ENCODE measurements around the gene BICD2. TPM values are rescaled to one million over a fixed set of nuclear protein-coding genes. Genes with fewer than 3 reads are reported as not detected.
A peak's percentile ranks its signal among the peaks of the same experiment; 100 is the strongest.

BICD2 gene
- total and polyA plus RNA-seq, 5 experiments from 2014 or later = 5.9 to 29.1 (median 20.1) TPM

- Mint-ChIP-seq H3K9me3 (peaks cover 0 to 8% (median 0%) of the 10 kb centered on the region in 9 donors), H3K4me1 (peaks cover 29 to 68% (median 52%) of the 10 kb centered on the region in 4 donors), H3K36me3 (peaks cover 4 to 14% (median 4%) of the 10 kb centered on the region in 3 donors), H3K27ac (peak overlapping the region in 1 of 10 donors; percentile 83), H3K4me3 (no peak overlapping the region), H3K27me3 (no peaks in the 10 kb centered on the region)
- no peak for ATAC-seq
- no peak for DNase-seq
- POLR2A ChIA-PET = no interaction called here
Measured at GRCh38 chr9:92756792-92757191, 7.8 kb downstream of the BICD2 start.

- H3K27ac Mint-ChIP-seq = peak overlapping the region in 1 of 10 donors; percentile 72
- POLR2A ChIA-PET = no interaction called here
Measured at GRCh38 chr9:92754091-92754745, 10.4 kb downstream of the BICD2 start.

GRCh38 chr9:92752812-92753404 is 11.7 kb downstream of the BICD2 start:
- Mint-ChIP-seq H3K4me1 (peaks cover 21 to 71% (median 55%) of the 10 kb centered on the region in 4 donors), H3K27me3 (no peaks in the 10 kb centered on the region), H3K4me3 (peak overlapping the region in 7 of 10 donors; percentile 6 to 72 (median 35)), H3K9me3 (peaks cover 0 to 8% (median 0%) of the 10 kb centered on the region in 9 donors), H3K27ac (peak overlapping the region in 9 of 10 donors; percentile 5 to 81 (median 55)), H3K36me3 (peaks cover 4 to 14% (median 4%) of the 10 kb centered on the region in 3 donors)
- ATAC-seq (no peak), DNase-seq (no peak)
- POLR2A ChIA-PET = interaction anchor here (1.1 kb wide), 1 partner anchor 10 kb away, joined by 3 read pairs; no protein-coding TSS in a partner anchor

More at GRCh38 chr9:92754091-92754745, 10.4 kb downstream of the BICD2 start:
- peaks cover 20 to 67% (median 49%) of the 10 kb centered on the region in 4 donors for H3K4me1 Mint-ChIP-seq
- DNase-seq = no peak
- peaks cover 0 to 8% (median 0%) of the 10 kb centered on the region in 9 donors for H3K9me3 Mint-ChIP-seq
- peaks cover 4 to 14% (median 4%) of the 10 kb centered on the region in 3 donors for H3K36me3 Mint-ChIP-seq
- no peak overlapping the region for H3K4me3 Mint-ChIP-seq
- H3K27me3 Mint-ChIP-seq = no peaks in the 10 kb centered on the region
- no peak for ATAC-seq

- no peaks in the 10 kb centered on the region for H3K27me3 Mint-ChIP-seq
- peak overlapping the region in 2 of 10 donors; percentile 59 to 69 for H3K27ac Mint-ChIP-seq
- no peak overlapping the region for H3K4me3 Mint-ChIP-seq
- no peak for DNase-seq
- POLR2A ChIA-PET = no interaction called here
- H3K4me1 Mint-ChIP-seq = peaks cover 35 to 83% (median 75%) of the 10 kb centered on the region in 4 donors
- H3K9me3 Mint-ChIP-seq = peaks cover 0 to 5% (median 0%) of the 10 kb centered on the region in 9 donors
- no peak for ATAC-seq
- peaks cover 0 to 6% (median 4%) of the 10 kb centered on the region in 3 donors for H3K36me3 Mint-ChIP-seq
Measured at GRCh38 chr9:92749934-92750315, 14.7 kb downstream of the BICD2 start.

- peaks cover 0 to 5% (median 0%) of the 10 kb centered on the region in 9 donors for H3K9me3 Mint-ChIP-seq
- no peak for ATAC-seq
- POLR2A ChIA-PET = no interaction called here
- no peak overlapping the region for H3K4me3 Mint-ChIP-seq
- DNase-seq = no peak
- H3K4me1 Mint-ChIP-seq = peaks cover 35 to 83% (median 74%) of the 10 kb centered on the region in 4 donors
- H3K27ac Mint-ChIP-seq = peak overlapping the region in 2 of 10 donors; percentile 59 to 69
- no peaks in the 10 kb centered on the region for H3K27me3 Mint-ChIP-seq
- peaks cover 0 to 4% (median under 1%) of the 10 kb centered on the region in 3 donors for H3K36me3 Mint-ChIP-seq
Measured at GRCh38 chr9:92749071-92749933, 15.3 kb downstream of the BICD2 start.

- Mint-ChIP-seq H3K27me3 (no peaks in the 10 kb centered on the region), H3K36me3 (peaks cover 0 to 4% (median 2%) of the 10 kb centered on the region in 3 donors), H3K27ac (peak overlapping the region in 3 of 10 donors; percentile 18 to 48 (median 46)), H3K4me1 (peaks cover 42 to 86% (median 81%) of the 10 kb centered on the region in 4 donors), H3K4me3 (no peak overlapping the region), H3K9me3 (peaks cover 0 to 5% (median 0%) of the 10 kb centered on the region in 9 donors)
- DNase-seq (no peak), ATAC-seq (no peak)
- POLR2A ChIA-PET = interaction anchor here (0.5 kb wide), 1 partner anchor 104 kb away, joined by 4 read pairs; no protein-coding TSS in a partner anchor
Measured at GRCh38 chr9:92748233-92748497, 16.5 kb downstream of the BICD2 start.

- Mint-ChIP-seq H3K36me3 (peaks cover 0 to 4% (median 2%) of the 10 kb centered on the region in 3 donors), H3K27me3 (no peaks in the 10 kb centered on the region), H3K9me3 (peaks cover 0 to 5% (median 0%) of the 10 kb centered on the region in 9 donors), H3K27ac (peak overlapping the region in 7 of 10 donors; percentile 6 to 72 (median 23)), H3K4me3 (peak overlapping the region in 1 of 10 donors; percentile 20), H3K4me1 (peaks cover 38 to 86% (median 81%) of the 10 kb centered on the region in 4 donors)
- POLR2A ChIA-PET = interaction anchor here (0.5 kb wide), 1 partner anchor 105 kb away, joined by 4 read pairs; no protein-coding TSS in a partner anchor
- ATAC-seq = no peak
- peak in 1 of 10 donors; percentile 45 for DNase-seq
Measured at GRCh38 chr9:92747459-92748232, 17.0 kb downstream of the BICD2 start.

- DNase-seq (peak in 1 of 10 donors; percentile 42), ATAC-seq (no peak)
- Mint-ChIP-seq H3K27ac (peak overlapping the region in 5 of 10 donors; percentile 21 to 53 (median 38)), H3K27me3 (no peaks in the 10 kb centered on the region), H3K4me3 (peak overlapping the region in 1 of 10 donors; percentile 14), H3K4me1 (peaks cover 33 to 84% (median 78%) of the 10 kb centered on the region in 4 donors), H3K36me3 (peaks cover 0 to 2% (median 0%) of the 10 kb centered on the region in 3 donors), H3K9me3 (peaks cover 0 to under 1% (median 0%) of the 10 kb centered on the region in 9 donors)
- POLR2A ChIA-PET = no interaction called here
Measured at GRCh38 chr9:92746567-92747458, 17.8 kb downstream of the BICD2 start.

GRCh38 chr9:92745881-92746280 is 18.8 kb downstream of the BICD2 start:
- Mint-ChIP-seq H3K4me1 (peaks cover 35 to 84% (median 78%) of the 10 kb centered on the region in 4 donors), H3K9me3 (no peaks in the 10 kb centered on the region), H3K4me3 (peak overlapping the region in 1 of 10 donors; percentile 40), H3K27ac (peak overlapping the region in 5 of 10 donors; percentile 21 to 69 (median 53)), H3K27me3 (no peaks in the 10 kb centered on the region), H3K36me3 (peaks cover 0 to 2% (median 0%) of the 10 kb centered on the region in 3 donors)
- no peak for DNase-seq
- no peak for ATAC-seq
- POLR2A ChIA-PET = no interaction called here

- DNase-seq (no peak), ATAC-seq (no peak)
- Mint-ChIP-seq H3K4me1 (peaks cover 40 to 84% (median 80%) of the 10 kb centered on the region in 4 donors), H3K4me3 (no peak overlapping the region), H3K9me3 (no peaks in the 10 kb centered on the region), H3K27me3 (no peaks in the 10 kb centered on the region), H3K27ac (peak overlapping the region in 5 of 10 donors; percentile 12 to 69 (median 31)), H3K36me3 (peaks cover 0 to 2% (median 0%) of the 10 kb centered on the region in 3 donors)
- POLR2A ChIA-PET = no interaction called here
Measured at GRCh38 chr9:92745331-92745730, 19.3 kb downstream of the BICD2 start.

GRCh38 chr9:92740969-92741368 is 23.7 kb downstream of the BICD2 start:
- H3K27me3 Mint-ChIP-seq = no peaks in the 10 kb centered on the region
- peak overlapping the region in 8 of 10 donors; percentile 0 to 82 (median 12) for H3K27ac Mint-ChIP-seq
- H3K4me3 Mint-ChIP-seq = peak overlapping the region in 6 of 10 donors; percentile 2 to 64 (median 18)
- H3K4me1 Mint-ChIP-seq = peaks cover 54 to 93% (median 89%) of the 10 kb centered on the region in 4 donors
- no peaks in the 10 kb centered on the region for H3K9me3 Mint-ChIP-seq
- ATAC-seq (no peak), DNase-seq (peak in 1 of 10 donors; percentile 14)
- H3K36me3 Mint-ChIP-seq = peaks cover 0 to 2% (median 0%) of the 10 kb centered on the region in 3 donors
- POLR2A ChIA-PET = no interaction called here

Data from naive thymus-derived CD8-positive, alpha-beta T cell (primary cell).